Caco-2 (cell line): ENCODE measurements around the gene NEDD4L. TPM values are rescaled to one million over a fixed set of nuclear protein-coding genes. Genes with fewer than 3 reads are reported as not detected.

ENCODE experiments used
- BruUV-seq: library from RNA; stranded (reverse); fragments of 400-500 nt; replicated peaks from 2 replicates; lab custom pipeline; 2021; lab: Mats Ljungman, UMichigan
- CTCF ChIA-PET: fragments of 300-600 bp; sonication (Branson Sonifier 250); formaldehyde crosslinking; loops from one replicate; lab custom pipeline; 2022; ENCODE audit warnings: antibody characterized with exemption; lab: Charles Lee
- POLR2A ChIA-PET: fragments of 300-600 bp; sonication (Branson Sonifier 250); formaldehyde crosslinking; loops from one replicate; lab custom pipeline; 2022; ENCODE audit warnings: antibody characterized with exemption; lab: Charles Lee
- DNase-seq, 2 experiments: peaks; one replicate each; pipeline versions ENCODE4 v3.0.0 to v3.0.0-alpha.2; 2020 to 2022
- H3K27me3 ChIP-seq: replicated peaks from 2 replicates; pipeline ENCODE4 v1.6.0; 2011; ENCODE audit warnings: low read length; ENCODE audit not compliant: control insufficient read depth, insufficient read depth
- H3K36me3 ChIP-seq: 2 replicates; pipeline ENCODE4 v1.5.1; 2011; ENCODE audit warnings: low read length; ENCODE audit not compliant: control insufficient read depth, insufficient read depth
- H3K4me1 ChIP-seq: fragments of 250-450 bp; sonication (Bioruptor Pico); 2 replicates; pipeline ENCODE4 v1.5.1; 2020; ENCODE audit warnings: mild to moderate bottlenecking
- H3K4me3 ChIP-seq: 2 replicates; pipeline ENCODE4 v1.5.1; 2011; ENCODE audit warnings: low read depth, mild to moderate bottlenecking, control low read depth, low read length
- H3K9me3 ChIP-seq: fragments of 250-450 bp; sonication (Bioruptor Pico); 2 replicates; pipeline ENCODE4 v1.5.1; 2020; ENCODE audit warnings: mild to moderate bottlenecking, moderate library complexity
- H3K27ac Mint-ChIP-seq: one replicate; pipeline ENCODE4 v1.8.0; 2022; ENCODE audit warnings: mixed read lengths; ENCODE audit not compliant: unreplicated experiment
- H3K27me3 Mint-ChIP-seq: one replicate; pipeline ENCODE4 v1.8.0; 2022; ENCODE audit warnings: mixed read lengths; ENCODE audit not compliant: insufficient read depth, unreplicated experiment
- H3K36me3 Mint-ChIP-seq: one replicate; pipeline ENCODE4 v1.8.0; 2022; ENCODE audit warnings: mild to moderate bottlenecking, mixed read lengths; ENCODE audit not compliant: insufficient read depth, unreplicated experiment
- H3K4me1 Mint-ChIP-seq: one replicate; pipeline ENCODE4 v1.8.0; 2022; ENCODE audit warnings: low read depth, mixed read lengths; ENCODE audit not compliant: unreplicated experiment
- H3K4me3 Mint-ChIP-seq: one replicate; pipeline ENCODE4 v1.8.0; 2022; ENCODE audit warnings: mild to moderate bottlenecking, moderate library complexity, mixed read lengths; ENCODE audit not compliant: unreplicated experiment
- H3K9me3 Mint-ChIP-seq: one replicate; pipeline ENCODE4 v1.8.0; 2022; ENCODE audit warnings: mixed read lengths; ENCODE audit not compliant: unreplicated experiment
- intact Hi-C: fragments of 100-400 bp; cut with micrococcal nuclease; formaldehyde crosslinking; loops from one replicate; pipeline ENCODE4 v1.10.0; 2022; ENCODE audit not compliant: unreplicated experiment
- total RNA-seq: library from RNA; stranded (reverse); gene quantifications from 2 replicates; pipeline ENCODE4 v1.2.3, GENCODE V29; 2022
- TF ChIP-seq, protein P1 (sequence below), 2 experiments: fragments of 200-600 bp in 1 of 2; IDR thresholded peaks; 1 replicate in 1 of 2; 2 replicates in 1 of 2; pipeline versions ENCODE4 v1.5.1 to v1.8.0; 2011 to 2022; ENCODE audit warnings: antibody characterized with exemption in 1 of 2, control low read depth in 1 of 2, inconsistent platforms in 1 of 2, low read depth in 1 of 2, low read length in 1 of 2, mild to moderate bottlenecking in 1 of 2, moderate library complexity in 1 of 2; ENCODE audit not compliant: insufficient read depth in 1 of 2, severe bottlenecking in 1 of 2, unreplicated experiment in 1 of 2

Gene NEDD4L
- total RNA-seq, 1 experiment from 2014 or later, result 85.4 TPM

GRCh38 chr18:58175122-58175785 lies 131.2 kb downstream of the NEDD4L start:
- Histone ChIP-seq H3K9me3 (no peaks in the 10 kb centered on the region), H3K4me1 (peaks cover 14% of the 10 kb centered on the region), H3K27me3 (no peaks in the 10 kb centered on the region), H3K4me3 (no peak overlapping the region), H3K36me3 (no peaks in the 10 kb centered on the region; the same call in 1 of the 2 replicates)
- CTCF ChIA-PET, result no interaction called here
- no peaks in the 10 kb centered on the region for H3K9me3 Mint-ChIP-seq
- TF ChIP-seq, protein P1, sequence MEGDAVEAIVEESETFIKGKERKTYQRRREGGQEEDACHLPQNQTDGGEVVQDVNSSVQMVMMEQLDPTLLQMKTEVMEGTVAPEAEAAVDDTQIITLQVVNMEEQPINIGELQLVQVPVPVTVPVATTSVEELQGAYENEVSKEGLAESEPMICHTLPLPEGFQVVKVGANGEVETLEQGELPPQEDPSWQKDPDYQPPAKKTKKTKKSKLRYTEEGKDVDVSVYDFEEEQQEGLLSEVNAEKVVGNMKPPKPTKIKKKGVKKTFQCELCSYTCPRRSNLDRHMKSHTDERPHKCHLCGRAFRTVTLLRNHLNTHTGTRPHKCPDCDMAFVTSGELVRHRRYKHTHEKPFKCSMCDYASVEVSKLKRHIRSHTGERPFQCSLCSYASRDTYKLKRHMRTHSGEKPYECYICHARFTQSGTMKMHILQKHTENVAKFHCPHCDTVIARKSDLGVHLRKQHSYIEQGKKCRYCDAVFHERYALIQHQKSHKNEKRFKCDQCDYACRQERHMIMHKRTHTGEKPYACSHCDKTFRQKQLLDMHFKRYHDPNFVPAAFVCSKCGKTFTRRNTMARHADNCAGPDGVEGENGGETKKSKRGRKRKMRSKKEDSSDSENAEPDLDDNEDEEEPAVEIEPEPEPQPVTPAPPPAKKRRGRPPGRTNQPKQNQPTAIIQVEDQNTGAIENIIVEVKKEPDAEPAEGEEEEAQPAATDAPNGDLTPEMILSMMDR (IDR thresholded peaks at IDR 0.05; ENCODE audit: insufficient read depth in 1 of 2, low read depth in 1 of 2, low read length in 1 of 2, severe bottlenecking in 1 of 2, unreplicated experiment in 1 of 2), result no peak
- no TSS peak for BruUV-seq
- no peak overlapping the region for H3K4me3 Mint-ChIP-seq
- peaks cover 33% of the 10 kb centered on the region for H3K4me1 Mint-ChIP-seq
- H3K27me3 Mint-ChIP-seq, result no peaks in the 10 kb centered on the region
- intact Hi-C loops, result loop anchor here (5.0 kb wide), 1 partner anchor 33 kb away; no protein-coding TSS in a partner anchor
- POLR2A ChIA-PET, result no interaction called here
- no peak overlapping the region for H3K27ac Mint-ChIP-seq
- peaks cover 10% of the 10 kb centered on the region for H3K36me3 Mint-ChIP-seq
- DNase-seq, result no peak

DNA sequence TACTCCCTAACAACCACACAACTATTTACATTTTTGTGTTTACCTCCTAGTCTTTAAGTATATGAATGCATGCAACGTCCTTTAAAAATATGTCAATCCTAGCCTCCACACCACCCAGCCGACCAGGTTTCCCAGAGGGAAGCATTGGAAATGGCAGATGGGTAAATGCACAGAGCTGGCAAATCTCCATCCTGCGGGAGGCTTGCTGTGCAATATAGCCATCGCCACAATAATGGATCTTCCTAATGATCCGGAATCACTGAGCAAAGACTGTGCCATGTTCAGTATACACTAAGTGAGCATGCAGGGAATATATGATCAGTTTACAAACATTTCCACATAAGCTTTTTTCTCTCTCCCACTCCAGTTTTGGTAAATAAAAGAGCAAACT lies 131.8 kb downstream of the NEDD4L start:
- H3K4me1 ChIP-seq, result peaks cover 14% of the 10 kb centered on the region
- no peak for DNase-seq
- Mint-ChIP-seq H3K36me3 (peaks cover 12% of the 10 kb centered on the region), H3K4me1 (peaks cover 33% of the 10 kb centered on the region), H3K27me3 (no peaks in the 10 kb centered on the region), H3K9me3 (no peaks in the 10 kb centered on the region), H3K4me3 (no peak overlapping the region), H3K27ac (no peak overlapping the region)
- ChIA-PET POLR2A (no interaction called here), CTCF (no interaction called here)
- H3K36me3 ChIP-seq, result no peaks in the 10 kb centered on the region; the same call in 1 of the 2 replicates
- BruUV-seq, result no TSS peak
- H3K9me3 ChIP-seq, result no peaks in the 10 kb centered on the region
- intact Hi-C loops, result loop anchor here (5.0 kb wide), 1 partner anchor 33 kb away; no protein-coding TSS in a partner anchor
- no peaks in the 10 kb centered on the region for H3K27me3 ChIP-seq
- TF ChIP-seq, protein P1 (IDR thresholded peaks at IDR 0.05; ENCODE audit: insufficient read depth in 1 of 2, low read depth in 1 of 2, low read length in 1 of 2, severe bottlenecking in 1 of 2, unreplicated experiment in 1 of 2), result no peak
- no peak overlapping the region for H3K4me3 ChIP-seq

GRCh38 chr18:58177004-58177717 lies 133.1 kb downstream of the NEDD4L start:
- no peaks in the 10 kb centered on the region for H3K9me3 Mint-ChIP-seq
- peaks cover 14% of the 10 kb centered on the region for H3K4me1 ChIP-seq
- no peak for DNase-seq
- no peaks in the 10 kb centered on the region; the same call in 1 of the 2 replicates for H3K36me3 ChIP-seq
- peak overlapping the region; percentile 7 for H3K4me3 Mint-ChIP-seq
- POLR2A ChIA-PET, result no interaction called here
- no peak overlapping the region for H3K4me3 ChIP-seq
- no peaks in the 10 kb centered on the region for H3K27me3 Mint-ChIP-seq
- H3K36me3 Mint-ChIP-seq, result peaks cover 12% of the 10 kb centered on the region
- no TSS peak for BruUV-seq
- peaks cover 29% of the 10 kb centered on the region for H3K4me1 Mint-ChIP-seq
- no peak overlapping the region for H3K27ac Mint-ChIP-seq
- H3K9me3 ChIP-seq, result no peaks in the 10 kb centered on the region
- intact Hi-C loops, result loop anchor here (5.0 kb wide), 1 partner anchor 35 kb away; no protein-coding TSS in a partner anchor
- TF ChIP-seq, protein P1 (IDR thresholded peaks at IDR 0.05; ENCODE audit: insufficient read depth in 1 of 2, low read depth in 1 of 2, low read length in 1 of 2, severe bottlenecking in 1 of 2, unreplicated experiment in 1 of 2), result no peak
- CTCF ChIA-PET, result interaction anchor here (1.2 kb wide), 1 partner anchor 145 kb away, joined by 3 read pairs; no protein-coding TSS in a partner anchor
- no peaks in the 10 kb centered on the region for H3K27me3 ChIP-seq
